HG03175 (cell line): ENCODE data around the gene ATXN7.

ENCODE experiments used
- ATAC-seq: cut with Tn5 transposase; IDR thresholded peaks from one replicate; pipeline ENCODE4 v1.9.1; 2021; ENCODE audit warnings: mild to moderate bottlenecking, moderate library complexity; ENCODE audit not compliant: unreplicated experiment

The ATXN7 gene

GRCh38 chr3:63961891-63962290 is 98.2 kb downstream of the ATXN7 start:
- peak; percentile 89 for ATAC-seq

GRCh38 chr3:63963496-63963895 is 99.8 kb downstream of the ATXN7 start:
- ATAC-seq, result no peak

DNA sequence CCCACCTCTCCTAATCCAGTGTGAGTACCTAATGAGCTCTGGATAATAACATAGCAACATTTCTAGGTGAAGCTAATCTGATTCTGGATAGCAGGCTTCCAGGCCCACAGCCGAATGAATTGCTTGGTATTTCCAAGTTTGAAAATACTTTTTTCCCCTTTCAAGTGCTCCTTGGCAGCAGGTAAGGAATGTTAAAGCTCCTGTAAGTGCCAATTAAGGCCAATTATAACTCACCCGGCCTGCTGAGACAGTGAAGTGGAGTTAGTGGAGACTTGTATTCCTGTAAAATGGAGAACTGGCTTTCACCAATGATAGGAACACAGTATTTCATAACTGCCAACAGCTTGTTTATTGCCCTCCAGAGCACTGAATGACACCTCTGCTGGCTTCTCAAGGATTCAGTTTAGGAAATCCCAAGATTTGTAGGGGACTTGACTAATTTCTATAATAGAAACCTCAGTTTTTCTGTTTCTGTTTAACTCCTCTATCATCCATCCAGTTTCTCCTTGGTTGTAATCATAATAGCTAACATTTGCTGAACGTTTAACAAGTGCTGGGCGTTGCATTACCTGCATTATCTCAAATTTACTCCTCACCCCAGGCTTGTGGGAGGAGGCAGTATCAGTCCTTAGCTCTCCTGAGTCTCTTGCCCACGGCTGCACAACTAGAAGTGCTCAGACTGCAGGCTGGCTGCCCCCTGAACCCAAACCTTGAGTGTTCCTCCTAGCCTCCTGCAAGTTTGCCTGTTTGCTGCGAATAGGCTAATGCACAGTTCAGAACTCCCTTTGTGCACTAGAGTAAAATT is 101.2 kb downstream of the ATXN7 start:
- no peak for ATAC-seq

DNA sequence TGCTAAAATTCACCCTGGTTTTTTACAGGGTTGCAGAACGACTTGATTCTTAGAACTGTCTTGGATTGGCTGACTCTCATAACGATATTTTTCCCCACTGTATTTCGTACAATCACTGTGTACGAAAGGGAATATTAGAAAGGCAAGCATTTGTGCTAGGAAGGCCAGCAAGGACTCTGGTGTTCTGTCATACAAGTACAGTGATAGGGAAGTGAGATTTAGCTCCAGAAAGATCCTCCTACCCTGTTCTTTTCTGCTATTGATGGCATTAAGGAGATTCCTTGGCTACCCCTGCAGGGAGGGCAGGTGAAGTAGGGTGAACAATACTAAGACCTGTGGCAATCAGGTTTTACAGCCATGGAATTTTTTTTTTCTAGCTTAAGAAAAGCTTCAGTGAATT is 102.3 kb downstream of the ATXN7 start:
- no peak for ATAC-seq

GRCh38 chr3:63966871-63967270 is 103.2 kb downstream of the ATXN7 start:
- ATAC-seq, result no peak

GRCh38 chr3:63967675-63968611 is 104.3 kb downstream of the ATXN7 start:
- peak; percentile 74 for ATAC-seq

- ATAC-seq, result peak; percentile 22
Observed at GRCh38 chr3:63968612-63969350, 105.1 kb downstream of the ATXN7 start.

GRCh38 chr3:63969876-63970275 is 106.2 kb downstream of the ATXN7 start:
- ATAC-seq, result no peak

DNA sequence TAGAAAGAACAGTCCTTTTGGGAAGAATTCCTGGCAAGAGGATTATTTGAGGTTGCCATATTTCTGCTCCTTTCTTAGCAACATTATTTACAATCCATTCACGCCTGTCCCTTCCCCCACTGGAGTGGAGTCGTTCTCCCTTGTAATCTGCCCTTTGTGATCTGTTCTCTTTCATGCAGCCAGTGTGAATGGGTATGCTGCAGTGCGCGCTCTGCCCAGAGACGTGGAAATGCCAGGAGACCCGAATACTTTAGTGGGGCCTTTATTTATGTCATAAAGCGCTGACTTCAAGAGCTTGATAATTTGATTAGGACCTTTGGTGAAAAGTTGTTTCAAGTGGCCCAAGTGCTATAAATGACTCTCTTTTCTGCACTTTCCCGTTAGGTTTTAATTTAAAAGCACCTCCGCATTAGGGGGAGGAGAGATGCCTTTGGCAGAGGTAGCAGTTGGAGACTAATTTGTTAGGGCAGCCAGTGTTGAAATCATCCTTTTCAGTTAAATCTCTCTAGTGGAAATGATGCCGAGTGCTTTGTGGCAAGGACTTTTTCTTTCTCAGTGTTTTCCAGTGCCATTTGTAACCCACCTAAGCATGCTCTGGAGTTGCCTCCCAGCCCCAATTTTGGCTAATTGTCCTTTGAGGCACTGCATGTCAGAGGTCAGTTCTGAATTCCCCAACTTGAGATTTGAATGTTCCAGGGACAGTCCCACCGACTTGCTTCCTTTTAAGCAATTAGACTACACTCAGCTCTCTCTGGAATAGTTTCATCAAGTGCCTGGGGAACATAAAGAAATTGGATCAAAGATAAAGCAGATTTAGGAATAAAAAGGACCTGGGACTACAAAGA is 107.2 kb downstream of the ATXN7 start:
- no peak for ATAC-seq

DNA sequence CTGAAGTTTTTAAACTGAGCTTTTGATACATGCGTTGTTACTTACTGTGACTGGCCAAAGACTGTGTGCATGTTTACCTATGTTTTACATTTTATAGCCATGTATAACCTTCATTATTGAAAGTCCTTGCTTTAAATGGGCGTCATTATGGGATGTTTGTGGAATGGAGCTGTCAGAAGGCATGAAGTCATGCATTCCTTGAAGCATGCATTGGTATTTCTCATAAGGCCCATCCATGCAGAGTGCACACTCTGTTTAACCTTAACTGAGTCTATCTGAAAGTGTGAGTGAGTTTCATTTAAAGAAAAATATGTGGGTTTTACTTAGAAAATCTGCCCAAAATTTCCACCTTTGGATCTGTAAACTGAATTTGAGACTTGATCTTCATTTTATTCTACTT is 108.5 kb downstream of the ATXN7 start:
- ATAC-seq, result no peak

DNA sequence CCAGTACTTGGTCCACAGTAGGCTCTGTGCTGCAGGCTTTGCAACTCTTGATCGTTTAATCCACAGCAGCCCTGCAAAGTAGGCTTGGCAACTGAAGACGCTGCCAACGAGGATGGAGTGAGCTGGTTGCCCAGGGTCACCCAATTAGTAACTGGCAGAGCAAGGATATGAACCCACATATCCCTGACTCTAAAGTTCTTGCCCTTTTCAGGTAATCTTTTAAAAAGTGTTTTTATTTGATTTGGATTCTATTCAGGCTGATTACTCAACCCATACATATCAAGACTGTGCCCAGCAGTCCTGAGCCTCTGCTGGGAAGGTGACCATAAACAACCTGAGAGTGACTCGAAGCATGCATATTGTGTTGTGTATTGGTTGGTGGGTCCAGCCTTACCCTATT is 109.3 kb downstream of the ATXN7 start:
- ATAC-seq, result no peak

GRCh38 chr3:63973406-63973805 is 109.7 kb downstream of the ATXN7 start:
- no peak for ATAC-seq

DNA sequence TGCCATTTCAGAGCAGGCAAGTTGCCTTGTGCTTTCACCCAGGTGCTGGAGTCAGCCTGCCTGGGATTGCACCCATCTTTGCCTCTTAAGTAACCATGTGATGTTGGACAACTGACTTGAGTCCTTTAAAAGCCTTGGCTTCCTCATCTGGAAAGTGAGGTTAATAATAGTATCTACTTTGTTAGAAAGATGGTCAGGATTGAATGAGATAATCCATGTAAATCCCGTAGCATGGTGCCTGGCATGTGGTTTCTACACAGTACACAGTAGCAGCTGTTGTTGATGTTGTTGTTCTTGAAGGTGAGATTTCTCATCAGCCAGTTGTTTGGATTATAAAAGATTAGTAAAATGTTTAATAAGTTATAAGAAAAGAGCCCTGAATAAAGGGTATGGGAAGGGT is 110.8 kb downstream of the ATXN7 start:
- ATAC-seq, result no peak

GRCh38 chr3:63975723-63976122 is 112.1 kb downstream of the ATXN7 start:
- no peak for ATAC-seq

GRCh38 chr3:63976161-63976871 is 112.6 kb downstream of the ATXN7 start:
- no peak for ATAC-seq

- no peak for ATAC-seq
Observed at GRCh38 chr3:63976872-63977200, 113.2 kb downstream of the ATXN7 start.

- ATAC-seq, result no peak
Observed at GRCh38 chr3:63977893-63978292, 114.2 kb downstream of the ATXN7 start.

- ATAC-seq, result no peak
Observed at GRCh38 chr3:63979093-63979885, 115.6 kb downstream of the ATXN7 start.

GRCh38 chr3:63980019-63980418 is 116.4 kb downstream of the ATXN7 start:
- no peak for ATAC-seq
